Muscle of arm (tissue), 12 donors: ENCODE results near the gene ACSS1. TPM values are rescaled to one million over a fixed set of nuclear protein-coding genes. Genes with fewer than 3 reads are reported as not detected.

Experiments used
- DNase-seq: peaks from one replicate; pipeline ENCODE4 v3.0.0-alpha.2; 2013
- polyA plus RNA-seq, 12 donors: library from polyadenylated mRNA; unstranded; fragments of 120-200 nt; gene quantifications; one replicate each; pipeline ENCODE4 v1.2.1, GENCODE V29; 2013; ENCODE audit not compliant: insufficient read length in 12 of 12

The ACSS1 gene
- polyA plus RNA-seq, 12 donors: 14.6 to 33.5 (median 20.6) TPM; not detected in 1

GRCh38 chr20:24996449-24997377, 61.2 kb downstream of the ACSS1 start:
- DNase-seq: no peak

GRCh38 chr20:24995741-24996448, 62.0 kb downstream of the ACSS1 start:
- DNase-seq: no peak

GRCh38 chr20:24994470-24995368, 63.2 kb downstream of the ACSS1 start:
- peak; percentile 86 for DNase-seq

- DNase-seq: no peak
These were observed 63.8 kb downstream of the ACSS1 start for GRCh38 chr20:24994186-24994465.

- DNase-seq: peak; percentile 42
These were observed 64.4 kb downstream of the ACSS1 start for GRCh38 chr20:24993337-24994185.

GRCh38 chr20:24992487-24993205, 65.3 kb downstream of the ACSS1 start, which contains the start of gene APMAP:
Gene APMAP, minus strand, starts transcription at chr20:24992751. Its CDS starts 63 bp downstream, at chr20:24992688.
- DNase-seq: peak; percentile 97

GRCh38 chr20:24991897-24992486, 65.9 kb downstream of the ACSS1 start:
- no peak for DNase-seq

GRCh38 chr20:24990810-24991252, 67.1 kb downstream of the ACSS1 start:
- no peak for DNase-seq

GRCh38 chr20:24989162-24989561, 68.8 kb downstream of the ACSS1 start:
- no peak for DNase-seq

GRCh38 chr20:24987873-24988835, 69.8 kb downstream of the ACSS1 start:
- DNase-seq: no peak

GRCh38 chr20:24987244-24987643, 70.7 kb downstream of the ACSS1 start:
- no peak for DNase-seq

GRCh38 chr20:24986436-24987015, 71.4 kb downstream of the ACSS1 start:
- no peak for DNase-seq

- peak; percentile 14 for DNase-seq
These were observed 72.1 kb downstream of the ACSS1 start for GRCh38 chr20:24985802-24986201.

GRCh38 chr20:24984961-24985640, 72.8 kb downstream of the ACSS1 start:
- DNase-seq: no peak

GRCh38 chr20:24983896-24984295, 74.0 kb downstream of the ACSS1 start:
- DNase-seq: no peak

- DNase-seq: no peak
These were observed 76.1 kb downstream of the ACSS1 start for GRCh38 chr20:24981790-24982189.

GRCh38 chr20:24981282-24981681, 76.7 kb downstream of the ACSS1 start:
- DNase-seq: no peak
